C1 segment of cervical spinal cord (tissue), 14 donors: Measurements from ENCODE around the gene RNF113A.
"Not testable (repeated sequence)": the region's sequence is repeated elsewhere in the genome, so short reads cannot be mapped to it uniquely, and the experiment has no call there.

Experiments used
- DNase-seq, 14 donors: peaks; one replicate each; lab custom pipeline; 2025; lab: John Stamatoyannopoulos, UW

Gene RNF113A

GRCh38 chrX:119852382-119853353, 18.9 kb downstream of the RNF113A start, which contains the start of gene UPF3B:
Gene UPF3B, minus strand, starts transcription at chrX:119852963. Its CDS starts 35 bp downstream, at chrX:119852928.
- peak; percentile 25 to 96 (median 86) for DNase-seq

GRCh38 chrX:119833905-119834304, 37.6 kb downstream of the RNF113A start:
- DNase-seq, result no peak

- no peak for DNase-seq
Measured at GRCh38 chrX:119828446-119828845, 43.1 kb downstream of the RNF113A start.

DNA sequence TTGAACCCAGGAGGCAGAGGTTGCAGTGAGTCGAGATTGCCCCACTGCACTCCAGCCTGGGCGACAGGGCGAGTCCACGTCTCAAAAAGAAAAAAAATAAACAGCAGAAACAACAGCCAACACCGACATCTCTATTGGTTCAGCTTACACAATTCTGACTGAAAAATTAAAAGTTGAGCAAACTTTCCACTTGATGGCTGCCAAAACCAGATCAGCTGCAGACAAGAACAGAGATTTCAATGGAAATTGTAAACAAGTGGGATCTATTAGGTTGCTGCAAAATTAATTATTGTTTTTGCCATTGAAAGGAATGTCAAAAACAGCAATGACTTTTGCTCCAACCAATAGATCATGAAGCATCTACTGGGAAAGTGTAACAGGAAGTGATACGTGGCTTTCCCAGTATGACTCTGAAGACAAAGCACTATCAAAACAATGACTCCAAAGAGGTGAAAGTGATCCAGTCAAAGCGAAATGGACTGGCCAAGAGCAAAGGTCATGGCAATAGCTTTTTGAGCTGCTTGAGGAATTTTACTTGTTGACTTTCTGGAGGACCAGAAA, 45.1 kb downstream of the RNF113A start:
- no peak for DNase-seq

DNA sequence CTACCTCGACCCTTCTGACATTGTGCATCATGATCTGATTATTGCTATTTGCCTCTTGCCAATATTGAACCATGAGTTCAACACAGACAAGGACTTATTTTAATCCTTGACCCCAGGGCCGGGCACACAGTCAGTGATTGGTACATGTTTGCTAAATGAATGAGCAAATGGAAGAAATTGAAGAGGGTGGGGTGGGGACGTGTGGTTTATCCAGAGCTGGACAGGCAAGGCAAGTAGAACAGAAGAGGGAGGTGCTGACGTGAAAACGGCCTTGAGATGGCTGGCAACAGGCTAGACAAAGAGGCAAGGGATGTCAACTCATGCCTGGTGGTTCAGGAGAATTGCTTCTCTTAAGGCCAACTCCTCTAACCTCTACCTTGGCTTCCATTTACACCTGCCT, 47.3 kb downstream of the RNF113A start:
- not testable (repeated sequence) for DNase-seq

GRCh38 chrX:119821703-119822102, 49.8 kb downstream of the RNF113A start:
- DNase-seq, result not testable (repeated sequence)
